ENCODE results near the gene PLCL1. TPM values are rescaled to one million over a fixed set of nuclear protein-coding genes. Genes with fewer than 3 reads are reported as not detected.

The PLCL1 gene
- polyA plus RNA-seq, 1 of the 3 experiments (the other 2 are of a cell fraction): 7.7 TPM

DNA sequence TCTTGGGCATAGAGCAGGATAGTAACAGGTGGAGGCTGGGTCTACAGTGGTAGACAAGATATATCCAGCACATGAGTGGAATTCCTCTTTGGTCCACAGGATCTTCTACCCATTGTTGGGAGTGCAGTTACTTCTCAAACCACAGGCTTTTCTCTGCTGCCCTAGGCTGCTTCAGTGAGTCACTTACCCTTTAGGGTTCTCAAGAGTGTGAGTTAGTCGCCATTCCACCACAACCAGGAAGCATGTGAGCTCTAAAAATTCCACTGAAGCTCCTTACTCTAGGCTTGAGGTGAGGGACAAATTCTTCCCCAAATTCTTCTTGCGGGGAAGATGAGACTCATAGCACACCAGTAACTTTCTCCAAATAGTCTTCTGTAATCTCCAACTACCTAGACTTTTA lies 189.4 kb downstream of the PLCL1 start:
- no peak overlapping the region for H3K9ac ChIP-seq
- no peaks in the 10 kb centered on the region; the same call in 1 of the 2 replicates for H4K20me1 ChIP-seq (ENCODE audit: insufficient read depth)
- H3F3A ChIP-seq (replicated peaks; ENCODE audit: insufficient read depth): no peaks in the 10 kb centered on the region
- H3K9me3 ChIP-seq: no peaks in the 10 kb centered on the region
- DNase-seq: no peak
- H3K4me2 ChIP-seq: no peak overlapping the region
- H3K4me3 ChIP-seq (ENCODE audit: low read depth in 2 of 2, low read length in 1 of 2): no peak overlapping the region
- H3K27ac ChIP-seq (ENCODE audit: low read depth in 2 of 2, low read length in 1 of 2): no peak overlapping the region
- peaks cover 4 to 15% of the 10 kb centered on the region in 2 experiments; a peak in 2 of 4 replicates for H3K4me1 ChIP-seq (ENCODE audit: control insufficient read depth in 1 of 2, insufficient read depth in 2 of 2, low read depth in 1 of 2, low read length in 1 of 2)
- TF ChIP-seq FOSL2 (IDR thresholded peaks at IDR 0.05; ENCODE audit: borderline replicate concordance, low read depth) (0 out of 2 replicates have a peak, but pooled peaks have one; percentile 2), SMC3 (IDR thresholded peaks at IDR 0.05; ENCODE audit: low read depth, low read length) (no peak)
- H3K36me3 ChIP-seq (replicated peaks in 1 of 2; ENCODE audit: control insufficient read depth in 1 of 2, insufficient read depth in 2 of 2, low read length in 1 of 2): peaks cover 0 to 4% of the 10 kb centered on the region in 2 experiments
- H3K27me3 ChIP-seq (ENCODE audit: insufficient read depth): no peaks in the 10 kb centered on the region
- CTCF ChIA-PET: interaction anchor here (0.7 kb wide), 1 partner anchor 169 kb away, joined by 3 read pairs; no protein-coding TSS in a partner anchor
- no peak overlapping the region for H2AFZ ChIP-seq (ENCODE audit: low read depth)
- POLR2A ChIA-PET: no interaction called here
- peaks cover 4% of the 10 kb centered on the region; the same call in 1 of the 2 replicates for H3K79me2 ChIP-seq (ENCODE audit: insufficient read depth)
- H3K9me2 ChIP-seq: no peaks in the 10 kb centered on the region
- WGBS (ENCODE audit: low lambda C conversion rate): 83% methylated on average over 2 of the region's 2 CpGs

DNA sequence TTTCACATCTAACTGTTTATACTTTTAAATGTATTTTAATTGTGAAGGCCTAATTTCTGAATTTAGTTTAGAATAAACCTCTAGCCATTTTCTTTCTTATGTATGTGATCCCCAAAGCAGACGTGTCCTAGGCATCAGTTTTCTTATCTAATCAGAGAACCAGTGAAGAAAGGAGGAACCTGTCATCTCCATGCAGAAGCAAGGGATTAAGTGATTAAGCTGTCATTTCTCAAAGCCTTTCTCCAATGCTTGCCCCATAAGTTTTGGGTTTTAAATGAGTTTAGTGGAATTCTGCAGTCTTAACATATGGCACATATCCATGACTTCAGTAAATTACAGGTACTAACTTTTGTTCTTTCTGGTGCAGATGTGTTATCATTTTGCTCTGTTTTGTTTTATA lies 190.4 kb downstream of the PLCL1 start:
- CTCF ChIA-PET: no interaction called here

More for the DNA sequence above, 190.4 kb downstream of the PLCL1 start:
- POLR2A ChIA-PET: no interaction called here
- Histone ChIP-seq H3K4me2 (no peak overlapping the region), H3K27ac (ENCODE audit: low read depth in 2 of 2, low read length in 1 of 2) (no peak overlapping the region), H3K9me3 (no peaks in the 10 kb centered on the region), H3K36me3 (replicated peaks in 1 of 2; ENCODE audit: control insufficient read depth in 1 of 2, insufficient read depth in 2 of 2, low read length in 1 of 2) (peaks cover 0 to 4% of the 10 kb centered on the region in 2 experiments), H3K27me3 (ENCODE audit: insufficient read depth) (no peaks in the 10 kb centered on the region), H4K20me1 (ENCODE audit: insufficient read depth) (no peaks in the 10 kb centered on the region; the same call in 1 of the 2 replicates), H3K9ac (no peak overlapping the region), H3K79me2 (ENCODE audit: insufficient read depth) (no peaks in the 10 kb centered on the region; the same call in 1 of the 2 replicates), H3K4me1 (ENCODE audit: control insufficient read depth in 1 of 2, insufficient read depth in 2 of 2, low read depth in 1 of 2, low read length in 1 of 2) (peaks cover 4 to 15% of the 10 kb centered on the region in 2 experiments; a peak in 2 of 4 replicates), H3K9me2 (no peaks in the 10 kb centered on the region), H3K4me3 (ENCODE audit: low read depth in 2 of 2, low read length in 1 of 2) (no peak overlapping the region), H2AFZ (ENCODE audit: low read depth) (no peak overlapping the region), H3F3A (replicated peaks; ENCODE audit: insufficient read depth) (no peaks in the 10 kb centered on the region)
- TF ChIP-seq TCF12 (IDR thresholded peaks at IDR 0.05): no peak
- TF ChIP-seq GABPA (IDR thresholded peaks at IDR 0.05; ENCODE audit: low read depth): no peak
- no peak for TF ChIP-seq FOXJ3 (CRISPR knock-in tag; IDR thresholded peaks at IDR 0.05)
- TF ChIP-seq GATA2 (CRISPR knock-in tag; IDR thresholded peaks at IDR 0.05): no peak
- TF ChIP-seq, protein P1, sequence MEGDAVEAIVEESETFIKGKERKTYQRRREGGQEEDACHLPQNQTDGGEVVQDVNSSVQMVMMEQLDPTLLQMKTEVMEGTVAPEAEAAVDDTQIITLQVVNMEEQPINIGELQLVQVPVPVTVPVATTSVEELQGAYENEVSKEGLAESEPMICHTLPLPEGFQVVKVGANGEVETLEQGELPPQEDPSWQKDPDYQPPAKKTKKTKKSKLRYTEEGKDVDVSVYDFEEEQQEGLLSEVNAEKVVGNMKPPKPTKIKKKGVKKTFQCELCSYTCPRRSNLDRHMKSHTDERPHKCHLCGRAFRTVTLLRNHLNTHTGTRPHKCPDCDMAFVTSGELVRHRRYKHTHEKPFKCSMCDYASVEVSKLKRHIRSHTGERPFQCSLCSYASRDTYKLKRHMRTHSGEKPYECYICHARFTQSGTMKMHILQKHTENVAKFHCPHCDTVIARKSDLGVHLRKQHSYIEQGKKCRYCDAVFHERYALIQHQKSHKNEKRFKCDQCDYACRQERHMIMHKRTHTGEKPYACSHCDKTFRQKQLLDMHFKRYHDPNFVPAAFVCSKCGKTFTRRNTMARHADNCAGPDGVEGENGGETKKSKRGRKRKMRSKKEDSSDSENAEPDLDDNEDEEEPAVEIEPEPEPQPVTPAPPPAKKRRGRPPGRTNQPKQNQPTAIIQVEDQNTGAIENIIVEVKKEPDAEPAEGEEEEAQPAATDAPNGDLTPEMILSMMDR (IDR thresholded peaks at IDR 0.05): no peak
- TF ChIP-seq FOSL2 (IDR thresholded peaks at IDR 0.05; ENCODE audit: borderline replicate concordance, low read depth): no peak
- TF ChIP-seq NRF1 (IDR thresholded peaks at IDR 0.05; ENCODE audit: low read depth, low read length): no peak
- TF ChIP-seq MXI1 (IDR thresholded peaks at IDR 0.05; ENCODE audit: low read depth, low read length): no peak
- TF ChIP-seq, protein P2, sequence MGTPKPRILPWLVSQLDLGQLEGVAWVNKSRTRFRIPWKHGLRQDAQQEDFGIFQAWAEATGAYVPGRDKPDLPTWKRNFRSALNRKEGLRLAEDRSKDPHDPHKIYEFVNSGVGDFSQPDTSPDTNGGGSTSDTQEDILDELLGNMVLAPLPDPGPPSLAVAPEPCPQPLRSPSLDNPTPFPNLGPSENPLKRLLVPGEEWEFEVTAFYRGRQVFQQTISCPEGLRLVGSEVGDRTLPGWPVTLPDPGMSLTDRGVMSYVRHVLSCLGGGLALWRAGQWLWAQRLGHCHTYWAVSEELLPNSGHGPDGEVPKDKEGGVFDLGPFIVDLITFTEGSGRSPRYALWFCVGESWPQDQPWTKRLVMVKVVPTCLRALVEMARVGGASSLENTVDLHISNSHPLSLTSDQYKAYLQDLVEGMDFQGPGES (IDR thresholded peaks at IDR 0.05; ENCODE audit: low read depth, low read length): no peak
- no peak for TF ChIP-seq CHD2 (IDR thresholded peaks at IDR 0.05; ENCODE audit: low read length, partially characterized antibody)
- 82% methylated on average over 1 of the region's 1 CpG for WGBS (ENCODE audit: low lambda C conversion rate)
- no peak for DNase-seq

Data from SK-N-SH (cell line).